GM12801 (cell line): Measurements from ENCODE around the gene TMEM181.

ENCODE experiments used
- CTCF ChIP-seq: IDR thresholded peaks from one replicate; pipeline ENCODE4 v1.5.1; 2011; ENCODE audit warnings: control low read depth; ENCODE audit not compliant: insufficient read length; ENCODE audit errors: extremely low read depth

TMEM181 gene

GRCh38 chr6:158575550-158575949 is 15.7 kb downstream of the TMEM181 start:
- no peak for TF ChIP-seq CTCF

- TF ChIP-seq CTCF = no peak
Observed at GRCh38 chr6:158584236-158584651, 24.4 kb downstream of the TMEM181 start.

- no peak for TF ChIP-seq CTCF
Observed at GRCh38 chr6:158586652-158587051, 26.8 kb downstream of the TMEM181 start.

GRCh38 chr6:158589366-158589765 is 29.5 kb downstream of the TMEM181 start:
- no peak for TF ChIP-seq CTCF

GRCh38 chr6:158591134-158591809 is 31.4 kb downstream of the TMEM181 start:
- TF ChIP-seq CTCF = no peak

- TF ChIP-seq CTCF = no peak
Observed at GRCh38 chr6:158591810-158592209, 31.9 kb downstream of the TMEM181 start.

GRCh38 chr6:158593670-158594069 is 33.8 kb downstream of the TMEM181 start:
- TF ChIP-seq CTCF = no peak
